Measurements from ENCODE around the gene PKNOX2. TPM values are rescaled to one million over a fixed set of nuclear protein-coding genes. Genes with fewer than 3 reads are reported as not detected.

PKNOX2 gene
- total RNA-seq, 4 donors from 2014 or later, result 0.83 to 4.1 (median 2.5) TPM

DNA sequence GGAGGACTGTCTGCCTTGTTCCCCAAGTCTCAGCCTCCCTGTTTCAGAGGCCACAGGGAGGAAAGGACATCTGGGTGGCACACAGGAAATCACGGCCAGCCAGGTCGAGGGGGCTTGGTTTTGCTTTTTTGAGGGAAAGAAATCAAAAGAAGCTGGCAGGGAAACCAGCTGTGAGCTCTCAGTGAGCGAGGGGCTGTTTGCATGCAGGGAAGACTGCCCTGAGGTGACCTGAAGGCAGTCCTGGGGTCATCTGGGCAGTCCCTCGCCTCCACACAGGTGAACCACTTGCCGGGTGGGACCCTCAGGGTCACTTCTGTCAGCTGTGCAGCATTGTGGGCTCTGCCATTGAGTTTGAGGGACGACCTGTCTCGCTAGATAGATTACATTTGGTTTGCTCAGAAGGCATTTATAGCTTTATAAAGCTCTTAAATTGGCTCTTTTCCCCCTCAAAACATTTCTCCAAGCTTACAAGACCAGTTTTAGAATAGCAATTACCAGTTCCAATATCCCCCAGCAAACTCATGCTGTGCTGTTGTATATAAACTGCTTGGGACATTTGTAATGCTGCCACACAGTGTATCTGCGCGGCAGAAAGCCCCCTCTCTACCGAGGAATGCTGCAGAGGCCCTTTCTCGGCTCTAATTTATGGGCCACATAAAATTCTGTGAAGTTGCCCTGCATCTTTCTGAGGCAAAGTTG is 28.3 kb downstream of the PKNOX2 start:
- intact Hi-C loops (cut with DNase I), result no loop called here
- H3K4me1 ChIP-seq, result peaks cover 0 to 8% (median 3%) of the 10 kb centered on the region in 4 donors

GRCh38 chr11:125193416-125193726 is 28.8 kb downstream of the PKNOX2 start:
- no peaks in the 10 kb centered on the region for H3K9me3 ChIP-seq
- H3K4me3 ChIP-seq, result no peak overlapping the region
- H3K4me1 ChIP-seq, result peaks cover 0 to 8% (median 3%) of the 10 kb centered on the region in 4 donors
- H3K27me3 ChIP-seq, result no peaks in the 10 kb centered on the region
- TF ChIP-seq POLR2AphosphoS5 (IDR thresholded peaks at IDR 0.05) (no peak), POLR2A (IDR thresholded peaks at IDR 0.05; ENCODE audit: low read depth) (no peak), EP300 (IDR thresholded peaks at IDR 0.05) (no peak), CTCF (IDR thresholded peaks at IDR 0.05) (no peak)
- no peak for DNase-seq (ENCODE audit: extremely low spot score)
- no peak overlapping the region for H3K27ac ChIP-seq (replicated peaks in 1 of 4)
- WGBS, result 94% methylated on average over 4 of the region's 4 CpGs
- intact Hi-C loops (cut with DNase I), result no loop called here
- H3K36me3 ChIP-seq, result no peaks in the 10 kb centered on the region

More for the DNA sequence above, 28.3 kb downstream of the PKNOX2 start:
- H3K4me3 ChIP-seq, result no peak overlapping the region
- H3K9me3 ChIP-seq, result no peaks in the 10 kb centered on the region
- TF ChIP-seq CTCF (IDR thresholded peaks at IDR 0.05) (no peak), POLR2AphosphoS5 (IDR thresholded peaks at IDR 0.05) (no peak)
- DNase-seq (ENCODE audit: extremely low spot score), result no peak
- no peaks in the 10 kb centered on the region for H3K36me3 ChIP-seq
- 83% methylated on average over 11 of the region's 11 CpGs for WGBS
- no peak overlapping the region for H3K27ac ChIP-seq (replicated peaks in 1 of 4)
- no peaks in the 10 kb centered on the region for H3K27me3 ChIP-seq

GRCh38 chr11:125193841-125194240 is 29.3 kb downstream of the PKNOX2 start:
- intact Hi-C loops (cut with DNase I), result no loop called here
- no peaks in the 10 kb centered on the region for H3K9me3 ChIP-seq
- no peaks in the 10 kb centered on the region for H3K36me3 ChIP-seq
- H3K27me3 ChIP-seq, result no peaks in the 10 kb centered on the region
- no peak for DNase-seq (ENCODE audit: extremely low spot score)
- no peak overlapping the region for H3K4me3 ChIP-seq
- 100% methylated on average over 1 of the region's 7 CpGs for WGBS
- H3K4me1 ChIP-seq, result peaks cover 0 to 8% (median 3%) of the 10 kb centered on the region in 4 donors
- H3K27ac ChIP-seq (replicated peaks in 1 of 4), result no peak overlapping the region
- no peak for TF ChIP-seq POLR2AphosphoS5 (IDR thresholded peaks at IDR 0.05)
- TF ChIP-seq EP300 (IDR thresholded peaks at IDR 0.05), result no peak
- no peak for TF ChIP-seq CTCF (IDR thresholded peaks at IDR 0.05)
- TF ChIP-seq POLR2A (IDR thresholded peaks at IDR 0.05; ENCODE audit: low read depth), result no peak

DNA sequence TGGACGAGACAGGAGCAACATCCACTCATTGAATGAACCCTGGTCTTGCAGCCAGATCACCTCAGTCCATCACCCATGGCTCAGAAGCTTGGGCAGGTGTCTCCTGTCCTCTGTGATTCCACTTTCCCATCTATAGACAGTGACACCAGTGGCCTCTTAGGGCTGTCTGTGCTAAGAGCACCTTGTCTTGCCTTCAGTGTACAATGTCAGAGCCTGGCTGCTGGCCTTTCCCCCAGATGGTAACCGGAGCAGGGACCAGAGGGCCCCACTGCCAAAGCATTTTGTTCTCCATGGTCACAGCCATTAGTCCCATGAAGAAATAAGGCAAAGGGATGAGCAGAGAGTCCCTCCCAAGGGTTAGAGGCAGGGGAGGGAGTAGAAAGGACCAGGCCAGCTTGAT is 35.4 kb downstream of the PKNOX2 start:
- no peaks in the 10 kb centered on the region for H3K27me3 ChIP-seq
- peaks cover 0 to 13% (median 9%) of the 10 kb centered on the region in 4 donors for H3K4me1 ChIP-seq
- H3K27ac ChIP-seq (replicated peaks in 1 of 4), result no peak overlapping the region
- intact Hi-C loops (cut with DNase I), result no loop called here
- no peaks in the 10 kb centered on the region for H3K36me3 ChIP-seq
- WGBS, result 90% methylated on average over 2 of the region's 2 CpGs
- DNase-seq (ENCODE audit: extremely low spot score), result no peak
- TF ChIP-seq EP300 (IDR thresholded peaks at IDR 0.05), result no peak
- TF ChIP-seq CTCF (IDR thresholded peaks at IDR 0.05), result no peak
- TF ChIP-seq POLR2A (IDR thresholded peaks at IDR 0.05; ENCODE audit: low read depth), result no peak
- TF ChIP-seq POLR2AphosphoS5 (IDR thresholded peaks at IDR 0.05), result no peak
- no peak overlapping the region for H3K4me3 ChIP-seq
- no peaks in the 10 kb centered on the region for H3K9me3 ChIP-seq

GRCh38 chr11:125200441-125200840 is 35.9 kb downstream of the PKNOX2 start:
- H3K27me3 ChIP-seq, result no peaks in the 10 kb centered on the region
- no peaks in the 10 kb centered on the region for H3K9me3 ChIP-seq
- no peaks in the 10 kb centered on the region for H3K36me3 ChIP-seq
- TF ChIP-seq CTCF (IDR thresholded peaks at IDR 0.05), result no peak
- no peak for TF ChIP-seq POLR2A (IDR thresholded peaks at IDR 0.05; ENCODE audit: low read depth)
- no peak for TF ChIP-seq POLR2AphosphoS5 (IDR thresholded peaks at IDR 0.05)
- no peak for TF ChIP-seq EP300 (IDR thresholded peaks at IDR 0.05)
- intact Hi-C loops (cut with DNase I), result no loop called here
- WGBS, result 98% methylated on average over 11 of the region's 11 CpGs
- H3K4me3 ChIP-seq, result no peak overlapping the region
- H3K4me1 ChIP-seq, result peaks cover 0 to 13% (median 9%) of the 10 kb centered on the region in 4 donors
- DNase-seq (ENCODE audit: extremely low spot score), result no peak
- no peak overlapping the region for H3K27ac ChIP-seq (replicated peaks in 1 of 4)

Measured in esophagus muscularis mucosa (tissue), 4 donors.